ENCODE results near the gene TKTL1. TPM values are rescaled to one million over a fixed set of nuclear protein-coding genes. Genes with fewer than 3 reads are reported as not detected.

Gene TKTL1
- total and polyA plus RNA-seq, 2 experiments from 2014 or later: not detected

GRCh38 chrX:154325541-154325940 lies 29.9 kb downstream of the TKTL1 start (continued):
- no peak for TF ChIP-seq REST (IDR thresholded peaks at IDR 0.05; ENCODE audit: unreplicated experiment)
- TF ChIP-seq JUNB (IDR thresholded peaks at IDR 0.05; ENCODE audit: unreplicated experiment): no peak
- TF ChIP-seq STAT1 (IDR thresholded peaks at IDR 0.05; ENCODE audit: unreplicated experiment): no peak
- no peak for TF ChIP-seq ZNF462 (CRISPR knock-in tag; IDR thresholded peaks at IDR 0.05)
- TF ChIP-seq ETS1 (IDR thresholded peaks at IDR 0.05): no peak
- TF ChIP-seq NANOG (IDR thresholded peaks at IDR 0.05; ENCODE audit: borderline replicate concordance): no peak
